ENCODE results near the gene OR2T29.
"Not testable (repeated sequence)": the region's sequence is repeated elsewhere in the genome, so short reads cannot be mapped to it uniquely, and the experiment has no call there.

The OR2T29 gene

GRCh38 chr1:248562672-248563071, at the start of gene OR2T29:
OR2T29 (minus strand) TSS chr1:248562772; CDS start chr1:248559491, 3,281 bp downstream.
- DNase-seq = not testable (repeated sequence)

GRCh38 chr1:248611883-248612414, 49.4 kb upstream of the OR2T29 start:
- no peak for DNase-seq

- no peak for DNase-seq
Observed at GRCh38 chr1:248610301-248610700, 47.7 kb upstream of the OR2T29 start.

- no peak for DNase-seq
Observed at GRCh38 chr1:248599396-248599795, 36.8 kb upstream of the OR2T29 start.

- no peak for DNase-seq
Observed at GRCh38 chr1:248597589-248597988, 35.0 kb upstream of the OR2T29 start, which contains the start of gene OR2T10. OR2T10 (minus strand) TSS chr1:248597700; CDS start chr1:248593768, 3,932 bp downstream.

- DNase-seq = no peak
Observed at GRCh38 chr1:248596615-248597014, 34.0 kb upstream of the OR2T29 start.

GRCh38 chr1:248593226-248593625, 30.7 kb upstream of the OR2T29 start:
- DNase-seq = no peak

GRCh38 chr1:248592655-248593054, 30.1 kb upstream of the OR2T29 start:
- no peak for DNase-seq

- DNase-seq = no peak
Observed at GRCh38 chr1:248590055-248590454, 27.5 kb upstream of the OR2T29 start.

GRCh38 chr1:248589334-248589733, 26.8 kb upstream of the OR2T29 start:
- no peak for DNase-seq

GRCh38 chr1:248585266-248585665, 22.7 kb upstream of the OR2T29 start:
- DNase-seq = no peak

- DNase-seq = no peak
Observed at GRCh38 chr1:248576260-248576980, 13.8 kb upstream of the OR2T29 start.

GRCh38 chr1:248574657-248575056, 12.1 kb upstream of the OR2T29 start, which contains the start of gene OR2T34:
OR2T34 (minus strand) TSS chr1:248574757; CDS start chr1:248574757, 0 bp downstream.
- DNase-seq = not testable (repeated sequence)

GRCh38 chr1:248573856-248574255, 11.3 kb upstream of the OR2T29 start:
- DNase-seq = not testable (repeated sequence)

- DNase-seq = not testable (repeated sequence)
Observed at GRCh38 chr1:248572049-248572448, 9.5 kb upstream of the OR2T29 start.

GRCh38 chr1:248570811-248571210, 8.2 kb upstream of the OR2T29 start:
- DNase-seq = not testable (repeated sequence)

- not testable (repeated sequence) for DNase-seq
Observed at GRCh38 chr1:248569049-248569448, 6.5 kb upstream of the OR2T29 start.

- DNase-seq = not testable (repeated sequence)
Observed at GRCh38 chr1:248565530-248566373, 3.2 kb upstream of the OR2T29 start.

GRCh38 chr1:248551027-248551426, 11.5 kb downstream of the OR2T29 start:
- DNase-seq = not testable (repeated sequence)

- DNase-seq = not testable (repeated sequence)
Observed at GRCh38 chr1:248547383-248547782, 15.2 kb downstream of the OR2T29 start.

- DNase-seq = not testable (repeated sequence)
Observed at GRCh38 chr1:248537449-248537848, 25.1 kb downstream of the OR2T29 start.

- no peak for DNase-seq
Observed at GRCh38 chr1:248521856-248522255, 40.7 kb downstream of the OR2T29 start.

GRCh38 chr1:248510217-248510616, 52.4 kb downstream of the OR2T29 start:
- DNase-seq = not testable (repeated sequence)
